Fibroblast of mammary gland (primary cell): ENCODE measurements around the gene ZNF385D.

Experiments used
- DNase-seq: peaks from one replicate; pipeline ENCODE4 v3.0.0-alpha.2; 2010; ENCODE audit warnings: low read depth
- H3K4me3 ChIP-seq: 2 replicates; pipeline ENCODE4 v1.5.1; 2011; ENCODE audit warnings: low read depth, mild to moderate bottlenecking, low read length, moderate library complexity; ENCODE audit not compliant: control insufficient read depth
- CTCF ChIP-seq: conservative IDR thresholded peaks from 2 replicates; pipeline ENCODE4 v1.5.1; 2011; ENCODE audit warnings: low read depth, low read length, inconsistent platforms; ENCODE audit not compliant: control insufficient read depth, insufficient read depth

Gene ZNF385D

DNA sequence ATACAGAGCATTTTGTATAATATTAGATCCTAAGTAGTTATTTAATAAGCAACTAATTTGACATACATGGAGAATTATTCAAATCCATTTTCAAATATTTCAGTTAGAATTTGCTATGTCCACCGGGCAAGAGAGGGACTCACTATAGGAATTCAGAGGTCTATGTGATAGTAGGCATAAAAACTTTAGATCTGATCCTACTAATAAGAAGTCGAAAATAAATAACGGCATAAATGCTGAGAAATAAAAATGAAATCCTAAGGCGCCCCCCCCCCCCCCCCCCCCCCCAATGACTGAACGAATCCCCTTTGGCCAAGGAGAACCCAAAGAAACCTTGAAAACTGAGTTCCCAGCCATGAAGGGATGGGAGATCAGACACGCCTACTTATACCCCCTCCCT is 80.6 kb downstream of the ZNF385D start:
- no peak for TF ChIP-seq CTCF
- no peak overlapping the region for H3K4me3 ChIP-seq
- DNase-seq = no peak

- no peak overlapping the region for H3K4me3 ChIP-seq
- DNase-seq = no peak
- no peak for TF ChIP-seq CTCF
Observed at GRCh38 chr3:21668012-21668411, 83.0 kb downstream of the ZNF385D start.

DNA sequence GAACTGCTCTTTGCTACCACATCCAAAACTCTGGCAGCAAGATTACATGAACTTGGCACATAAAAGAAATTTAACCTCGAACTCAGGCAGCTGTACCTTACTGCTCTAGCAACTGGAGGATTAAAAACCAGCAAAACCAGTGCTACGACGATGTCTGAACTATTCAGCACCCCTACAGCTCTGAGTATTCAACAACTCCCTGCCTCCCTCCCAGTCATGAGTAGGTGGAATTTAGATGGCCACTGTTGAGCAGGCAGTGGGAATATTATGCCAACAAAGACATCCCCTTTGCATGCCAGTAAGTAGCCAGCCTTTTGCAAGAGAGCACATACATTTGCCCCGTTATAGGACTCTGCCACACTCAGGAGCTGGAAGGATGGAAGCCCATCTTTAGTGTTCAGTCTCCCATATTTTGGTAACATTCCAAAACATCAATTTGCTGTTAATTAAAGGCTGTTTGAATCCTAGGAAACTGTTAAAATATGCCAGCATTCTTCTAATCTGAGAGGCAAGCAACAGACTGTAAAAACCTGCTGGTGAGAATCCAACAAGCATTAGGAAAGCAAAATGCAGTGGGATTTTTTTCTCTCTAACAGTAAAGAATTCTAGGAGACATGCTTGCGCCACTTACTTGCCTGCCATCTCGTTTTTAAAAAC is 85.4 kb downstream of the ZNF385D start:
- TF ChIP-seq CTCF = no peak
- no peak for DNase-seq

GRCh38 chr3:21664996-21665395 is 86.0 kb downstream of the ZNF385D start:
- TF ChIP-seq CTCF = no peak
- no peak for DNase-seq

More for the DNA sequence above, 85.4 kb downstream of the ZNF385D start:
- no peak overlapping the region for H3K4me3 ChIP-seq

GRCh38 chr3:21662403-21662802 is 88.6 kb downstream of the ZNF385D start:
- no peak for TF ChIP-seq CTCF
- no peak overlapping the region for H3K4me3 ChIP-seq
- DNase-seq = no peak

More at GRCh38 chr3:21664996-21665395, 86.0 kb downstream of the ZNF385D start:
- no peak overlapping the region for H3K4me3 ChIP-seq

DNA sequence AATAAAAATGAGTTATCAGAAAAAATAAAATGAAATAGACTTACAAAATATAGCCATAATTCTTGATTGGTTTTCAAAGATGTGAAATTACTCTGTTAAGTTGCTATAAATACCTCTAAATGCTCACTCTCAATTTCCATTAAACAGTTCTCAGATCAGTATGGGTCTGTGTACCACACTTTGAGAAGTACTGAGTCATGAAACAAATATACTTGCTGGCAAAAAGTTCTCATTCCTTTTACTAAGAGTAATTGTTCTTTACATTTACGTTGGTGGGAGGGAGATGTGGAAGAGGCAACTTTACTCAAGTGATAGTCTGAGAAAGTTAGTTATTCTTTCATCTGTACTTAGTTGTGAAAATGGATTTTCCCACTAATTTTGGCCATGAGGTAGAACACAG is 96.3 kb downstream of the ZNF385D start:
- DNase-seq = peak; percentile 85
- no peak overlapping the region for H3K4me3 ChIP-seq
- TF ChIP-seq CTCF = no peak

DNA sequence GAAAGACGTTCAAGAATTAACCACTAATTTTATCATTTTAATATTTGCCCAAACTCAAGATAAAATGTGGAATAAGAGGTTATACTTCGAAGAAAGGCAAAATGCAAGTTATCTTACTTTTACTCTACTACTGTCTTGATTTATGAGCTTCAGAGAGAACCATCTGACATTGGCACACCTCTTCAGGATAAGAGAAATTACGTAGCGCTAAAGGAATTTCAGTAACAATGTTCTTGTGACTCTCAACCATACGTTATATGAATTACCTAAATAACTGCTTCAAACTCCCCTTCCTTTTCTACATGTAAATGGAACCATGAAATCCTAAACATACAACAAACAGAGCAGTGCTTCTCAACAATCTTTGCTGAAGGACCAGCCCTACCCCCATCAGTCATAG is 96.8 kb downstream of the ZNF385D start:
- peak; percentile 53 for DNase-seq
- H3K4me3 ChIP-seq = no peak overlapping the region
- TF ChIP-seq CTCF = no peak
